GM12878 (cell line): ENCODE measurements around the gene DKK3. TPM values are rescaled to one million over a fixed set of nuclear protein-coding genes. Genes with fewer than 3 reads are reported as not detected.

Experiments used
- ATAC-seq: fragments of 200-7000 bp; cut with Tn5 transposase; 3 replicates; pipeline ENCODE4 v1.9.1; 2020; ENCODE audit warnings: mild to moderate bottlenecking, moderate library complexity
- BruUV-seq: library from RNA; stranded (reverse); fragments of 400-500 nt; replicated peaks from 2 replicates; lab custom pipeline; 2021; lab: Mats Ljungman, UMichigan
- CTCF ChIA-PET: fragments of 300-600 bp; sonication (Branson Sonifier 250); formaldehyde crosslinking; extraction: SDS; loops from one replicate; lab custom pipeline; 2021; ENCODE audit warnings: inconsistent platforms; lab: Yijun Ruan, JAX
- POLR2A ChIA-PET: fragments of 350-600 bp; formaldehyde crosslinking; extraction: SDS; loops from one replicate; lab custom pipeline; 2021; ENCODE audit warnings: inconsistent platforms; lab: Charles Lee
- RAD21 ChIA-PET: fragments of 300-600 bp; sonication (Branson Sonifier 250); formaldehyde crosslinking; loops from one replicate; lab custom pipeline; 2023; ENCODE audit warnings: antibody characterized with exemption; ENCODE audit not compliant: unreplicated experiment; lab: Charles Lee
- SMC1A ChIA-PET: fragments of 300-600 bp; sonication (Branson Sonifier 250); formaldehyde crosslinking; loops from one replicate; lab custom pipeline; 2023; ENCODE audit not compliant: unreplicated experiment, uncharacterized antibody; lab: Charles Lee
- DNase-seq: peaks from one replicate; pipeline ENCODE4 v3.0.0-alpha.2; 2011; ENCODE audit warnings: low read depth, low spot score
- FAIRE-seq: peaks from 3 replicates; lab custom pipeline; 2011; peaks lifted over from hg19 to GRCh38; lab: Jason Lieb, UNC
- H2AFZ ChIP-seq: 2 replicates; pipeline ENCODE4 v1.6.0; 2011; ENCODE audit warnings: low read depth, low read length, control low read depth; ENCODE audit not compliant: control insufficient read depth
- H3K27ac ChIP-seq: 2 replicates; pipeline ENCODE4 v1.5.1; 2011; ENCODE audit warnings: control low read depth; ENCODE audit not compliant: control insufficient read depth, insufficient read depth
- H3K27me3 ChIP-seq, 2 experiments: replicated peaks in 1 of 2; 2 replicates each; pipeline versions ENCODE4 v1.6.0 to v1.6.1; 2011; ENCODE audit warnings: low read length in 1 of 2; ENCODE audit not compliant: control insufficient read depth in 2 of 2, insufficient read depth in 2 of 2
- H3K36me3 ChIP-seq, 2 experiments: 2 replicates each; pipeline ENCODE4 v1.5.1; 2011; ENCODE audit warnings: low read length in 1 of 2; ENCODE audit not compliant: control insufficient read depth in 2 of 2, insufficient read depth in 2 of 2
- H3K4me1 ChIP-seq: 2 replicates; pipeline ENCODE4 v1.6.1; 2011; ENCODE audit warnings: mild to moderate bottlenecking, low read length, moderate library complexity, mixed read lengths; ENCODE audit not compliant: control insufficient read depth, insufficient read depth
- H3K4me2 ChIP-seq: 2 replicates; pipeline ENCODE4 v1.6.0; 2011; ENCODE audit warnings: control low read depth; ENCODE audit not compliant: control insufficient read depth, insufficient read depth
- H3K4me3 ChIP-seq: fragments of 200-600 bp; sonication (generic); 2 replicates; pipeline ENCODE4 v1.5.1; 2016
- H3K79me2 ChIP-seq: 2 replicates; pipeline ENCODE4 v1.6.0; 2011; ENCODE audit warnings: low read length; ENCODE audit not compliant: control insufficient read depth, insufficient read depth
- H3K9ac ChIP-seq: 2 replicates; pipeline ENCODE4 v1.8.0; 2011; ENCODE audit warnings: low read length, control low read depth, mixed read lengths; ENCODE audit not compliant: control insufficient read depth, insufficient read depth
- H3K9me3 ChIP-seq: replicated peaks from 3 replicates; pipeline ENCODE4 v1.5.1; 2011; ENCODE audit warnings: mild to moderate bottlenecking, low read length; ENCODE audit not compliant: control insufficient read depth, insufficient read depth
- H4K20me1 ChIP-seq: 2 replicates; pipeline ENCODE4 v1.6.0; 2011; ENCODE audit not compliant: control insufficient read depth, insufficient read depth
- ATF3 ChIP-seq: IDR thresholded peaks from 2 replicates; pipeline ENCODE4 v1.6.1; 2011; ENCODE audit warnings: low read depth, mild to moderate bottlenecking, low read length, moderate library complexity, borderline replicate concordance; ENCODE audit errors: extremely low read depth
- CREM ChIP-seq: IDR thresholded peaks from 2 replicates; pipeline ENCODE4 v1.6.1; 2014; ENCODE audit warnings: antibody characterized with exemption, low read depth
- FOXK2 ChIP-seq: fragments of 450-650 bp; IDR thresholded peaks from 2 replicates; pipeline ENCODE4 v1.6.1; 2017; ENCODE audit warnings: mild to moderate bottlenecking, moderate library complexity
- HCFC1 ChIP-seq: fragments of 150-350 bp; IDR thresholded peaks from 2 replicates; pipeline ENCODE4 v1.6.1; 2014; ENCODE audit warnings: low read length
- IRF3 ChIP-seq: fragments of 450-650 bp; IDR thresholded peaks from 2 replicates; pipeline ENCODE4 v1.6.1; 2014; ENCODE audit warnings: mild to moderate bottlenecking
- MEF2A ChIP-seq: IDR thresholded peaks from 2 replicates; pipeline ENCODE4 v1.6.1; 2011; ENCODE audit warnings: low read depth, mild to moderate bottlenecking, low read length, moderate library complexity; ENCODE audit not compliant: insufficient read depth
- NFXL1 ChIP-seq: fragments of 450-650 bp; IDR thresholded peaks from 2 replicates; pipeline ENCODE4 v1.6.1; 2017; ENCODE audit warnings: antibody characterized with exemption, mild to moderate bottlenecking, borderline replicate concordance
- PBX3 ChIP-seq: IDR thresholded peaks from 2 replicates; pipeline ENCODE4 v1.6.1; 2011; ENCODE audit warnings: mild to moderate bottlenecking, low read depth, low read length, moderate library complexity; ENCODE audit not compliant: insufficient replicate concordance
- POLR2AphosphoS2 ChIP-seq: IDR thresholded peaks from 2 replicates; pipeline ENCODE4 v1.6.1; 2011; ENCODE audit warnings: low read depth, mild to moderate bottlenecking, low read length, improper control_type of control experiment, moderate library complexity
- SPI1 ChIP-seq: IDR thresholded peaks from 2 replicates; pipeline ENCODE4 v1.6.1; 2011; ENCODE audit warnings: low read depth, mild to moderate bottlenecking, low read length, moderate library complexity, borderline replicate concordance; ENCODE audit not compliant: insufficient read depth
- SRF ChIP-seq, 2 experiments: IDR thresholded peaks; 2 replicates each; pipeline ENCODE4 v1.6.1; 2011; ENCODE audit warnings: low read depth in 2 of 2, low read length in 2 of 2, mild to moderate bottlenecking in 1 of 2, moderate library complexity in 1 of 2
- SUPT20H ChIP-seq: IDR thresholded peaks from 2 replicates; pipeline ENCODE4 v1.6.1; 2011; ENCODE audit warnings: low read depth, mild to moderate bottlenecking, low read length, moderate library complexity, borderline replicate concordance; ENCODE audit not compliant: control insufficient read depth
- TCF7 ChIP-seq: IDR thresholded peaks from 2 replicates; pipeline ENCODE4 v1.6.1; 2014; ENCODE audit warnings: antibody characterized with exemption, borderline replicate concordance
- YBX1 ChIP-seq: fragments of 450-650 bp; IDR thresholded peaks from 2 replicates; pipeline ENCODE4 v1.6.1; 2016; ENCODE audit warnings: antibody characterized with exemption
- YY1 ChIP-seq: IDR thresholded peaks from 2 replicates; pipeline ENCODE4 v1.6.1; 2011; ENCODE audit warnings: low read depth, mild to moderate bottlenecking, low read length
- ZNF207 ChIP-seq: fragments of 450-650 bp; IDR thresholded peaks from 2 replicates; pipeline ENCODE4 v1.6.1; 2014; ENCODE audit warnings: antibody characterized with exemption, mild to moderate bottlenecking, borderline replicate concordance
- ZNF687 ChIP-seq: fragments of 450-650 bp; IDR thresholded peaks from 2 replicates; pipeline ENCODE4 v1.6.1; 2017; ENCODE audit warnings: mild to moderate bottlenecking, moderate library complexity
- whole genome bisulfite sequencing: methylation state at CpG from one replicate; pipeline ENCODE4 v1.1.6; 2016; ENCODE audit warnings: low lambda C conversion rate; ENCODE audit not compliant: insufficient replicate concordance, insufficient coverage; ENCODE audit errors: missing lambda C conversion rate; 5-methylcytosine and 5-hydroxymethylcytosine counted together
- in situ Hi-C: fragments of 300-500 bp; cut with MboI; formaldehyde crosslinking; loops from 9 replicates; pipeline ENCODE4 v1.14.3; 2018; ENCODE audit warnings: mixed read lengths
- intact Hi-C: fragments of 100-400 bp; cut with micrococcal nuclease; formaldehyde crosslinking; loops from one replicate; pipeline ENCODE4 v1.14.2; 2022; ENCODE audit not compliant: unreplicated experiment
- polyA plus RNA-seq, 11 experiments: library from polyadenylated mRNA; depleted of rRNA in 4 of 11; unstranded in 6 of 11; stranded (reverse) in 5 of 11; fragments of >200 nt; fragmentation: Nextera tagmentation in 4 of 11; fragmentation: Illumina TruSeq in 1 of 11; extraction: Ambion mirVana in 4 of 11; extraction: Trizol in 1 of 11; gene quantifications; 1 replicate in 1 of 11; 2 replicates in 10 of 11; pipeline versions ENCODE4 v1.2.1 to v1.2.3, GENCODE V29; 2011 to 2016; ENCODE audit warnings: inconsistent platforms in 2 of 11, missing spikeins in 2 of 11, low read depth in 1 of 11
- total RNA-seq, 4 experiments: library from RNA; depleted of rRNA in 3 of 4; stranded (reverse); fragments of >200 nt in 3 of 4; fragmentation: Illumina TruSeq in 1 of 4; extraction: Trizol in 1 of 4; gene quantifications; 2 replicates each; pipeline versions ENCODE4 v1.2.1 to v1.2.3, GENCODE V29; 2013 to 2021

Gene DKK3
- total and polyA plus RNA-seq, 10 of the 15 experiments (the other 5 are each of a cell fraction or from before 2014, with no cell fraction given), result 0.07 to 0.16 (median 0.15) TPM; not detected in 7

- Histone ChIP-seq H3K4me3 (no peak overlapping the region), H3K9me3 (no peaks in the 10 kb centered on the region), H2AFZ (no peak overlapping the region), H4K20me1 (no peaks in the 10 kb centered on the region), H3K36me3 (no peaks in the 10 kb centered on the region), H3K4me2 (no peak overlapping the region), H3K27me3 (peaks cover 0 to 1% of the 10 kb centered on the region in 2 experiments; a peak in 1 of 4 replicates), H3K4me1 (no peaks in the 10 kb centered on the region), H3K9ac (no peak overlapping the region), H3K79me2 (no peaks in the 10 kb centered on the region), H3K27ac (no peak overlapping the region)
- no TSS peak for BruUV-seq
- POLR2A ChIA-PET, result no interaction called here
- in situ Hi-C loops, result no loop called here
- CTCF ChIA-PET, result no interaction called here
- DNase-seq (no peak), FAIRE-seq (no peak), ATAC-seq (no peak)
- RAD21 ChIA-PET, result no interaction called here
- SMC1A ChIA-PET, result no interaction called here
- intact Hi-C loops, result no loop called here
- 29% methylated on average over 8 of the region's 8 CpGs for WGBS
- TF ChIP-seq SRF (IDR thresholded peaks at IDR 0.05; ENCODE audit: low read depth in 2 of 2, low read length in 2 of 2) (no peak), ZNF687 (no peak), HCFC1 (no peak), NFXL1 (no peak), SPI1 (no peak), POLR2AphosphoS2 (no peak), PBX3 (no peak), FOXK2 (no peak), CREM (no peak), YY1 (no peak), ZNF207 (no peak), IRF3 (no peak), MEF2A (no peak), YBX1 (no peak), SUPT20H (no peak), ATF3 (no peak), TCF7 (no peak)
Observed at GRCh38 chr11:11985016-11985715, 23.3 kb downstream of the DKK3 start.
